GM21423 (cell line): Measurements from ENCODE around the gene RBMS2.
"Not testable (repeated sequence)": the region's sequence is repeated elsewhere in the genome, so short reads cannot be mapped to it uniquely, and the experiment has no call there.

Experiments
- ATAC-seq: cut with Tn5 transposase; IDR thresholded peaks from one replicate; pipeline ENCODE4 v1.9.1; 2021; ENCODE audit warnings: mild to moderate bottlenecking, moderate library complexity; ENCODE audit not compliant: unreplicated experiment

The RBMS2 gene

DNA sequence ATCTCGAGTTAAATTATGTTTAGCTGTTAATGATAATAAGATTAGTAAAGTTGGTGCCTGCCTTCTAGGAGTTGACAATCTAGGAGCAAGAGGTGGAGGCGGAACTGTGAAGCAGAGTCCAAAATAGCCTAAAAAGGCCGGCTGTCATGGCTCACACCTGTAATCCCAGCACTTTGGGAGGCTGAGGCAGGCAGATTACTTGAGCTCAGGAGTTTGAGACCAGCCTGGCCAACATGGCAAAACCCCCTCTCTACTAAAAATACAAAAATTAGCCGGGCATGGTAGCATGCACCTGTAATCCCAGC lies 7.7 kb upstream of the RBMS2 start:
- not testable (repeated sequence) for ATAC-seq

DNA sequence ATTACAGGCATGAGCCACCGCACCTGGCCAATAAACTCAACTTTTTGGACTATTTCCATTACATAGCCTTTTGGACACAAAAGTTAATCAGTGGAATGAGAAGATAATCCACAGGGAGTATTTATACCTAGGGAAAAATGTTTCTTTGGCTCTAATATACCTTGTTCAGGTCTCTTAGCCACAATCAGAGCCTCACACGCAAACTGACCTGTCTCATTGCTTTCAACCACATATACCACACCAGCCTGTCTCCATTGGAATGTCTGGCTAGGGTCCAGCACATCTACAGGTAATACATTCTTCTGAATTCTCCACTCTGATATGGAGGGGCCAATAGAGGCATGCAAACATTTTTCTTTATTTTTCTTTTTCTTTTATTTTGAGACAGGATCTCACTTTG lies 3.8 kb upstream of the RBMS2 start:
- ATAC-seq: no peak

GRCh38 chr12:56518570-56518969 lies 3.0 kb upstream of the RBMS2 start:
- no peak for ATAC-seq

GRCh38 chr12:56520048-56520447 lies 1.6 kb upstream of the RBMS2 start:
- ATAC-seq: no peak

GRCh38 chr12:56520506-56520905 lies 1.1 kb upstream of the RBMS2 start:
- ATAC-seq: no peak

DNA sequence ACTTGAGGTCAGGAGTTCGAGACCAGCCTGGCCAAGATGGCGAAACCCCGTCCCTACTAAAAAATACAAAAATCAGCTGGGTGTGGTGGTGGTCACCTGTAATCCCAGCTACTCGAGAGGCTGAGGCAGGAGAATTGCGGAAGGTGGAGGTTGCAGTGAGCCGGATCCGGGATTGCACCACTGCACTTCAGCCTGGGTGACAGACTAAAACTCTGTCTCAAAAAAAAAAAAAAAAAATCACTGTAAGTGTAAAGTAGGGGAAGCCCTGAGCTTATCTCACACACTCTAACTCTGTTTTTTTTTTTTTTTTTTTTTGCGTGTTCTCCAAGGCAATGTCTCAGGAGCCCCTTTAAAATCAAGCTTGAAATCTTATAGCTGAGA lies 421 bp upstream of the RBMS2 start:
- ATAC-seq: no peak

GRCh38 chr12:56522411-56523193 lies 982 bp downstream of the RBMS2 start:
- ATAC-seq: no peak

DNA sequence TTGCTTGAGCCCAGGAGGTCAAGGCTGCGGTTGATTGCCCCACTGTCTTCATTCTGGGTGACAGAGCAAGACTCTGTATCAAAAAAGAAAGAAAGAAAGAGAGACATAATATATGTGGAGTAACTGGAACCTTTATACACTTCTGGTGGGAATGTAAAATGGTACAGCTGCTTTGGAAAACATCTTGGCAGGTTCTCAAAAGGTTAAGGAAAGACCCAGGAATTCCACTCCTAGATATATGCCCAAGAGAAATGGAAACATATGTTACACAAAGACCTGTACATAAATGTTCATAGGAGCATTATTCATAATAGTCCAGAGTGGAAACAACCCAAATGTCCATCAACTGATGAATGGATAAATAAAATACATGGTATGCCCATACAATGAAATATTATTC lies 7.2 kb downstream of the RBMS2 start:
- ATAC-seq: no peak

DNA sequence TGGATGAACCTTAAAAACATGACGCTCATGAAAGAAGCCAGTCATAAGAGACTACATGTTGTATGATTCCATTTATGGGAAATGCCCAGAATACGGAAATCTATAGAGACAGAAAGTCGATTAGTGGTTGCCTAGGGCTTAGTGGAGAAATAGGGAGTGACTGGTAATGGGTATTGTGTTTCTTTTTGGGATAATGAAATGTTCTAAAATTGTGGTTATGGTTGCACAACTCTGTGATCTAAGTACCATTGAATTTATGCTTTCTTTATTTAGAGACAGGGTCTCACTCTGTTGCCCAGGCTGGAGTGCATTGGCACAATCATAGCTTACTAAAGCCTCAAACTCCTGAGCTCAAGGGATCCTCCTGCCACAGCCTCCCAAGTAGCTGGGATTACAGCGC lies 8.0 kb downstream of the RBMS2 start:
- no peak for ATAC-seq

- ATAC-seq: no peak
Observed at GRCh38 chr12:56530390-56531055, 8.9 kb downstream of the RBMS2 start.

GRCh38 chr12:56537546-56537945 lies 15.9 kb downstream of the RBMS2 start:
- ATAC-seq: no peak

DNA sequence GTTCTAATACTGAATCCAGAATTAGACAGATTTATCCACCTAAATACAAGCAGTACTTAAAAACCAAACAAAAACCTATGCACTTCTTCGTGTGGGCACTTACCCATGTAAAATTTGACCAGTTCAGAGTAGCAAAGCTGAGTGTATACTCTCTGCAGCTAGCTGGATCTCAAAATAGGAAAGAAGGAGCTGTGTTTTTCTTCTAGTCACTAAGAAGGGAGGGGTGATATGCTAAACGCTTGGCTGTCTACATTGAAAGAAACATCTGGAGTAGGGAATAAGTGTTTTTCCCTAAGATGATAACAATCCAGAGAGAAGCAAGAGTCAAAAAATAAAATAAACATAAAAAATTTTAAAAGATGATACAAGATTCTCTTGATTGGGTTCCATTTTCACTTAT lies 20.0 kb downstream of the RBMS2 start:
- no peak for ATAC-seq

DNA sequence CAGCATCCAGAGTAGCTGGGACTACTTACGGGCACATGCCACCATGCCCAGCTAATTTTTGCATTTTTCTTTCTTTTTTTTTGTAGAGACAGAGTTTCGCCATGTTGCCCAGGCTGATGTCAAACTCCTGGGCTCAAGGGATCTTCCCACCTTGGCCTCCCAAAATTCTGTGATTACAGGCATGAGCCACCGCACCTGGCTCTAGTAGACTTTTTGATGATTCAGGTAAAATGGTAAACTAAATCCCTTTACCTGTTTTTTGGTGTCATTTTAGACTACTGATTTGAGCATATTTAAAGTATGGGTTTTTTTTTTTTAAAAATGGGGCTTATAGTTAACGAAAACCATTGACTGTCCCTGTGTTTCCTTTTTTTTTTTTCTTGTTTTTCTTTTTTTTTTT lies 20.5 kb downstream of the RBMS2 start:
- ATAC-seq: no peak

DNA sequence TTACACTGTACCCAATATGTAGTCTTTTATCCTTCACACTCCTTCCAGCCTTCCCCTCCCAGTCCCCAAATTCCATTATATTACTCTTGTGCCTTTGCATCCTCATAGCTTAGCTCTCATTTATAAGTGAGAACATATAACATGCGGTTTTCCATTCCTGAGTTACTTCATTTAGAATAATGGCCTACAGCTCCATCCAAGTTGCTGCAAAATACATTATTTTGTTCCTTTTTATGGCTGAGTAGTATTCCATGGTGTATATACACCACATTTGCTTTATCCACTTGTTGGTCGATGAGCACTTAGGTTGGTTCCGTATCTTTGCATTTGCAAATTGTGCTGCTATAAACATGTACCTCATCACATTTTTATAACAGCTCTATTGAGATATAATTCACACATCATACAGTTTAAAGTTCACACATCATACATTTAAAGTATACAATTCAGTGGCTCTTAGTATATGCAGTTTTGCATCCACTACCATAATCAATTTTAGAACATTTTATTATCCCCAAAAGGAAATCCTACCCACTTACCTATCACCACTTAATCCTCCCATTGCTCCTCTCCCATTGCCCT lies 23.5 kb downstream of the RBMS2 start:
- ATAC-seq: no peak

DNA sequence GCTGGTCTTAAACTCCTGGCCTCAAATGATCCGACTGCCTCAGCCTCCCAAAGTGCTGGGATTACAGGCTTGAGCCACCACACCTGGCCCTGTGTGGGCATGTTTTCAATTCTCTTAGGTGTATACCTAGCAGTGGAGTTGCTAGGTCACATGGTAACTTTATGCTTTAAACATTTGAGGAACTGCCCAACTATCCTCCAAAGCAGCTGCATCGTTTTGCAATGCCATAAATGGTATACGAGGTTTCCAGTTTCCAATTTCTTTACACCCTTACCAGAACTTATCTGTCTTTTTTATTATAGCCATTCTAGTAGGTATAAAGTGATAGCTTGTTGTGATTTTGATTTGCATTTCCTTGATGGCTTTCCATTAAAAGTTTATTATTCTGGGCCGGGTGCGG lies 25.1 kb downstream of the RBMS2 start:
- ATAC-seq: no peak

GRCh38 chr12:56551070-56551469 lies 29.4 kb downstream of the RBMS2 start:
- ATAC-seq: no peak

- no peak for ATAC-seq
Observed at GRCh38 chr12:56565510-56566101, 44.0 kb downstream of the RBMS2 start.

DNA sequence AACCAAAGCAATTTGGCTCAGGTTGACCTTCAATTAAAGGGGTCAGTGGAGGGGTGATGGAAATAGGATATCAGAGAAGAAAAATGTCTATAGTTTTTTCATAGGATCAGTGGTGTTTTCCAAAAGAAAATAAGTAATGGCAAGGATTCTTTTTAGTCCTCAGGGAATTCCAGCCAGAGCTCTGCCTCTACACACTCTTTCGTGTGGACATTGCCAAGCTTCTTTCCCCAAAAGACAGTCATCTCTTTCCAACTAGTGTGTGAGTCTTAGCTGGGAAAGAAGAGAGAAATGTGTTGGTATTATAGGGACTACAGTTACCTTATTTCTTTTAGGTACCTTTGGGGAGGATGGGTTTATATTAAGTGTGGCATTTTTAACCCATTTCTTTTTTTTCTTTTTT lies 46.5 kb downstream of the RBMS2 start:
- ATAC-seq: no peak

- no peak for ATAC-seq
Observed at GRCh38 chr12:56571121-56571520, 49.5 kb downstream of the RBMS2 start.

DNA sequence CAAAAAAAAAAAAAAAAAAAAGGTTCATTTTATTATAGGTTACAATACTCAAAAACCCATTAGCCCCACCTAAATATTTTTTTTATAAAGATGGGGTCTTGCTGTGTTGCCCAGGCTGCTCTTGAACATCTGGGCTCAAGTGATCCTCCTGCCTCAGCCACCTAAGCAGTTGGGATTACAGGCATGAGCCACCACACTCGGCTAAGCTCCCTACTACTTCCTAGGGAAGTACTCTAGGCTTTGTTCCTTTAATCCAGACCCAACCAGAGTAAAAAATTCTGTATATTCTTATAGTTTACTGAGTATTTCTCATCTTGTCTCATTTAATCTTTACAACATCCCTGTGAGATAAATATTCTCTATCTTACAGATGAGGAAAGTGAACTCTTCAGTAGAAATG lies 50.7 kb downstream of the RBMS2 start:
- no peak for ATAC-seq

DNA sequence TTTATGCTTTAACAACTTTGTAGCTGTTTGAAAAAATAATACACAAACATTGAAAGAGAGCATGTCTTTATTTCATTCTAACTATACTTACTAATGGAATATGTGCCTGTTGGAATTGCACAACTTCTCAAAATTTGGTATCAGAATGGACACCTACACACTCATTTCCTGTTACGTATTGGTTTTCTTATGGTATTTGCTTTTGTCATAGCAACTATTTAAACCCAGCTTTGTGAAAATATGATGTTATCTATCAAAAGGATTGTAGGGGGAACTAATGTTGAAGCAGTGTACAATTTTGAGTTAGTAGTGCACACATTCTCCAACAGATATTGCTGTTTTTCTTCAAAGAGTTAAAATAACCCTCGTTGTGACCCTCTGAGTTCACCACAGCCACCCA lies 52.6 kb downstream of the RBMS2 start:
- ATAC-seq: no peak

- not testable (repeated sequence) for ATAC-seq
Observed at GRCh38 chr12:56577248-56577647, 55.6 kb downstream of the RBMS2 start.
